Activated CD4-positive, alpha-beta T cell treated with anti-CD3 and anti-CD28 coated beads for 24 hours (primary cell): ENCODE measurements around the gene SNTG2.
"Not testable (repeated sequence)": the region's sequence is repeated elsewhere in the genome, so short reads cannot be mapped to it uniquely, and the experiment has no call there.

Experiments used
- DNase-seq, 2 donors: peaks; one replicate each; pipeline ENCODE4 v3.0.0-alpha.2; 2020; ENCODE audit warnings: low read depth in 2 of 2

Gene SNTG2

GRCh38 chr2:1091895-1092585 is 141.4 kb downstream of the SNTG2 start:
- DNase-seq, result no peak

- not testable (repeated sequence) for DNase-seq
Measured at GRCh38 chr2:1093668-1094067, 143.0 kb downstream of the SNTG2 start.

- no peak for DNase-seq
Measured at GRCh38 chr2:1097101-1097500, 146.5 kb downstream of the SNTG2 start.

- DNase-seq, result no peak
Measured at GRCh38 chr2:1099418-1099817, 148.8 kb downstream of the SNTG2 start.

- DNase-seq, result no peak
Measured at GRCh38 chr2:1101011-1101782, 150.5 kb downstream of the SNTG2 start.

- no peak for DNase-seq
Measured at GRCh38 chr2:1101982-1102590, 151.4 kb downstream of the SNTG2 start.

- no peak for DNase-seq
Measured at GRCh38 chr2:1104364-1104763, 153.7 kb downstream of the SNTG2 start.

GRCh38 chr2:1106344-1106743 is 155.7 kb downstream of the SNTG2 start:
- not testable (repeated sequence) for DNase-seq

- DNase-seq, result no peak
Measured at GRCh38 chr2:1115843-1116539, 165.3 kb downstream of the SNTG2 start.

GRCh38 chr2:1117569-1117968 is 166.9 kb downstream of the SNTG2 start:
- no peak for DNase-seq

- DNase-seq, result no peak
Measured at GRCh38 chr2:1125217-1125616, 174.6 kb downstream of the SNTG2 start.

GRCh38 chr2:1125633-1126370 is 175.2 kb downstream of the SNTG2 start:
- DNase-seq, result no peak

GRCh38 chr2:1129982-1130381 is 179.3 kb downstream of the SNTG2 start:
- DNase-seq, result no peak

- DNase-seq, result no peak
Measured at GRCh38 chr2:1130922-1131321, 180.3 kb downstream of the SNTG2 start.

- DNase-seq, result peak in 1 of 2 donors; percentile 10
Measured at GRCh38 chr2:1132328-1132969, 181.8 kb downstream of the SNTG2 start.

GRCh38 chr2:1133896-1134295 is 183.2 kb downstream of the SNTG2 start:
- not testable (repeated sequence) for DNase-seq

GRCh38 chr2:1134629-1135028 is 184.0 kb downstream of the SNTG2 start:
- no peak for DNase-seq

GRCh38 chr2:1136067-1136466 is 185.4 kb downstream of the SNTG2 start:
- no peak for DNase-seq

- no peak for DNase-seq
Measured at GRCh38 chr2:1136846-1137245, 186.2 kb downstream of the SNTG2 start.

- no peak for DNase-seq
Measured at GRCh38 chr2:1137264-1137663, 186.6 kb downstream of the SNTG2 start.

GRCh38 chr2:1137913-1138391 is 187.3 kb downstream of the SNTG2 start:
- DNase-seq, result no peak
